Measurements from ENCODE around the gene RBFOX2. TPM values are rescaled to one million over a fixed set of nuclear protein-coding genes. Genes with fewer than 3 reads are reported as not detected.

RBFOX2 gene
- total RNA-seq, 2 experiments from 2014 or later, result 54.3 to 78.7 TPM

DNA sequence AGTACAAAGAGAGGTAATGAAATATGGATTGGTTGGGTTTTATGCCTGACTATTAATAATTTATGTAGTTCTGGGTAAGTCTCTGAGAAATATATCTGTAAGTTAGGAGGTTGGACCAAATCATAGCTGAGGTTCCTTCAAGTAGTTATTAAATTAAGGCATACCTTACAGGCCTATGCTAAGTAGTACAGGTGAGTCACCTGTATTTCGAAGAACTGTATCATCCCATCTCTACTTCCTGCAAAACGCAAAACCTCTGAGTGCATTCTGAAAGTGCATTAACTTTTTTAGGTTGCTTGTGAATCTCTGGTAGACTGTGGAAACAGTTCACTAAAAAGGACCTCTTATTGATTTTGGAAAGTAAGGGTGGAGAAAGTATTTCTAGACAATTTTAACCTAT lies 273.9 kb downstream of the RBFOX2 start:
- DNase-seq (ENCODE audit: low spot score), result no peak
- Histone ChIP-seq H3K9me2 (ENCODE audit: insufficient read depth, low read length) (no peaks in the 10 kb centered on the region), H3K4me3 (ENCODE audit: low read depth, low read length, poor library complexity, severe bottlenecking) (peak overlapping the region; percentile 26), H3K79me2 (ENCODE audit: insufficient read depth, low read depth, low read length) (no peaks in the 10 kb centered on the region; the same call in 1 of the 2 replicates), H3K4me2 (ENCODE audit: low read length) (peak overlapping the region; percentile 54), H3K9me3 (ENCODE audit: low read length) (no peaks in the 10 kb centered on the region), H4K20me1 (ENCODE audit: insufficient read depth, low read length) (no peaks in the 10 kb centered on the region), H3K27ac (ENCODE audit: low read depth, low read length, poor library complexity, severe bottlenecking) (peak overlapping the region; percentile 99), H3K4me1 (ENCODE audit: insufficient read depth, low read length, poor library complexity, severe bottlenecking) (peaks cover 91% of the 10 kb centered on the region), H2AFZ (ENCODE audit: low read length) (peak overlapping the region; percentile 5; the same call in 1 of the 2 replicates), H3K36me3 (ENCODE audit: insufficient read depth, low read length) (peaks cover 57% of the 10 kb centered on the region)
- CTCF ChIA-PET (ENCODE audit: unreplicated experiment), result no interaction called here
- BruUV-seq (replicated peaks), result no TSS peak
- TF ChIP-seq, protein P1, sequence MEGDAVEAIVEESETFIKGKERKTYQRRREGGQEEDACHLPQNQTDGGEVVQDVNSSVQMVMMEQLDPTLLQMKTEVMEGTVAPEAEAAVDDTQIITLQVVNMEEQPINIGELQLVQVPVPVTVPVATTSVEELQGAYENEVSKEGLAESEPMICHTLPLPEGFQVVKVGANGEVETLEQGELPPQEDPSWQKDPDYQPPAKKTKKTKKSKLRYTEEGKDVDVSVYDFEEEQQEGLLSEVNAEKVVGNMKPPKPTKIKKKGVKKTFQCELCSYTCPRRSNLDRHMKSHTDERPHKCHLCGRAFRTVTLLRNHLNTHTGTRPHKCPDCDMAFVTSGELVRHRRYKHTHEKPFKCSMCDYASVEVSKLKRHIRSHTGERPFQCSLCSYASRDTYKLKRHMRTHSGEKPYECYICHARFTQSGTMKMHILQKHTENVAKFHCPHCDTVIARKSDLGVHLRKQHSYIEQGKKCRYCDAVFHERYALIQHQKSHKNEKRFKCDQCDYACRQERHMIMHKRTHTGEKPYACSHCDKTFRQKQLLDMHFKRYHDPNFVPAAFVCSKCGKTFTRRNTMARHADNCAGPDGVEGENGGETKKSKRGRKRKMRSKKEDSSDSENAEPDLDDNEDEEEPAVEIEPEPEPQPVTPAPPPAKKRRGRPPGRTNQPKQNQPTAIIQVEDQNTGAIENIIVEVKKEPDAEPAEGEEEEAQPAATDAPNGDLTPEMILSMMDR (conservative IDR thresholded peaks at IDR 0.05; ENCODE audit: low read length), result no peak
- no peak for TF ChIP-seq EZH2phosphoT487 (IDR thresholded peaks at IDR 0.05; ENCODE audit: borderline replicate concordance, low read depth, low read length)
- intact Hi-C loops (cut with micrococcal nuclease; ENCODE audit: unreplicated experiment), result loop anchor here (5.0 kb wide), 4 partner anchors 88 to 263 kb away; no protein-coding TSS in a partner anchor
- POLR2A ChIA-PET, result interaction anchor here (1.0 to 2.5 kb wide), 6 partner anchors 8 to 161 kb away, joined by 3 to 12 read pairs (median 4); no protein-coding TSS in a partner anchor

DNA sequence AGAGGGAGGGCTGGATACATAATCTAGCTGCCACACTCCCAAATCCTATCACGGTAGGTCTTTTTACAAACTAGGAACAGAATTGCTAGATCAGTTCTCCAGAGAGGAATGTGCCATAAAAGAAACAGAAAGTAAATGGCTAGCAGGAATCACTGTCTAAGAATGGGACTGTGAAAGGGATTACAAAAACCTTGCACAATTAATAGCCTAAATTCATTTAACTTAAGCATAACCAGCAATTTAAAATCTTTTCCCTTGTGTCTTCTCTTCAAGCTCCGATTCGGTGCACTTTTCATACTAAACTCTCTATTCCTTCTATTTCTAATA lies 275.8 kb downstream of the RBFOX2 start:
- H3K4me3 ChIP-seq (ENCODE audit: low read depth, low read length, poor library complexity, severe bottlenecking), result peak overlapping the region; percentile 57
- peak overlapping the region; percentile 81 for H3K4me2 ChIP-seq (ENCODE audit: low read length)
- H3K36me3 ChIP-seq (ENCODE audit: insufficient read depth, low read length), result peaks cover 38% of the 10 kb centered on the region
- H4K20me1 ChIP-seq (ENCODE audit: insufficient read depth, low read length), result no peaks in the 10 kb centered on the region
- BruUV-seq (replicated peaks), result no TSS peak
- intact Hi-C loops (cut with micrococcal nuclease; ENCODE audit: unreplicated experiment), result loop anchor here (1.0 to 5.0 kb wide), 7 partner anchors 24 to 264 kb away; partner anchors contain the start of gene APOL6
- peaks cover 8% of the 10 kb centered on the region; the same call in 1 of the 2 replicates for H3K79me2 ChIP-seq (ENCODE audit: insufficient read depth, low read depth, low read length)
- TF ChIP-seq EZH2phosphoT487 (IDR thresholded peaks at IDR 0.05; ENCODE audit: borderline replicate concordance, low read depth, low read length), result no peak
- TF ChIP-seq, protein P1 (conservative IDR thresholded peaks at IDR 0.05; ENCODE audit: low read length), result 0 out of 2 replicates have a peak, but pooled peaks have one; percentile 7
- H3K9me3 ChIP-seq (ENCODE audit: low read length), result no peaks in the 10 kb centered on the region
- peak overlapping the region; percentile 99 for H3K27ac ChIP-seq (ENCODE audit: low read depth, low read length, poor library complexity, severe bottlenecking)
- DNase-seq (ENCODE audit: low spot score), result no peak
- ChIA-PET POLR2A (interaction anchor here (0.6 to 3.3 kb wide), 5 partner anchors 14 to 1296 kb away, joined by 3 to 13 read pairs (median 3); partner anchors contain the start of gene APOL6), CTCF (ENCODE audit: unreplicated experiment) (interaction anchor here (0.6 kb wide), 1 partner anchor 416 kb away, joined by 4 read pairs; no protein-coding TSS in a partner anchor)
- H3K4me1 ChIP-seq (ENCODE audit: insufficient read depth, low read length, poor library complexity, severe bottlenecking), result peaks cover 95% of the 10 kb centered on the region
- H2AFZ ChIP-seq (ENCODE audit: low read length), result no peak overlapping the region
- H3K9me2 ChIP-seq (ENCODE audit: insufficient read depth, low read length), result no peaks in the 10 kb centered on the region

Data from OCI-LY7 (cell line).